HEK293 (cell line): ENCODE data around the gene OOSP1.

Source experiments
- CTCF ChIA-PET: fragments of 350-600 bp; formaldehyde crosslinking; extraction: SDS; loops from one replicate; lab custom pipeline; 2021; ENCODE audit warnings: antibody characterized with exemption; lab: Yijun Ruan, JAX
- POLR2A ChIA-PET: fragments of 300-600 bp; formaldehyde crosslinking; extraction: SDS; loops from one replicate; lab custom pipeline; 2020; ENCODE audit warnings: antibody characterized with exemption, inconsistent platforms; lab: Yijun Ruan, JAX
- H3K27ac ChIP-seq: fragments of 200-500 bp; sonication (Bioruptor generic); 2 replicates; pipeline ENCODE4 v1.5.1; 2014; ENCODE audit warnings: low read depth, low read length, control low read depth, inconsistent platforms; ENCODE audit errors: extremely low read depth
- H3K36me3 ChIP-seq, 2 experiments: fragments of 200-500 bp in 1 of 2; sonication (Bioruptor generic) in 1 of 2; 1 replicate in 1 of 2; 2 replicates in 1 of 2; pipeline ENCODE4 v1.5.1; 2014 to 2017; ENCODE audit warnings: inconsistent platforms in 2 of 2, low read length in 2 of 2; ENCODE audit not compliant: control insufficient read depth in 2 of 2, insufficient read depth in 1 of 2
- H3K4me1 ChIP-seq: fragments of 200-500 bp; sonication (Bioruptor generic); 2 replicates; pipeline ENCODE4 v1.5.1; 2014; ENCODE audit warnings: mild to moderate bottlenecking, low read length, inconsistent platforms; ENCODE audit not compliant: control insufficient read depth, insufficient read depth
- H3K4me3 ChIP-seq: 2 replicates; pipeline ENCODE4 v1.5.1; 2011; ENCODE audit warnings: low read depth, mild to moderate bottlenecking, control low read depth, low read length, moderate library complexity
- H3K9me3 ChIP-seq: fragments of 200-500 bp; sonication (Bioruptor generic); 2 replicates; pipeline ENCODE4 v1.5.1; 2014; ENCODE audit warnings: low read depth, low read length, inconsistent platforms; ENCODE audit not compliant: control insufficient read depth, insufficient read depth
- GLI4 ChIP-seq: fragments of 450-650 bp; formaldehyde crosslinking; IDR thresholded peaks from 2 replicates; pipeline ENCODE4 v1.5.1; 2016; ENCODE audit warnings: missing biosample characterization, missing genetic modification characterization
- HOXD13 ChIP-seq: sonication (generic); formaldehyde crosslinking; IDR thresholded peaks from 2 replicates; pipeline ENCODE4 v1.8.0; 2022; ENCODE audit warnings: missing genetic modification reagents, borderline replicate concordance
- TRIM28 ChIP-seq: IDR thresholded peaks from 2 replicates; pipeline ENCODE4 v1.6.1; 2011; ENCODE audit warnings: low read length, control low read depth, borderline replicate concordance
- ZFP69B ChIP-seq: fragments of 450-650 bp; formaldehyde crosslinking; IDR thresholded peaks from 2 replicates; pipeline ENCODE4 v1.5.1; 2016; ENCODE audit warnings: missing biosample characterization, missing genetic modification characterization
- ZNF138 ChIP-seq: fragments of 450-650 bp; formaldehyde crosslinking; IDR thresholded peaks from 2 replicates; pipeline ENCODE4 v1.5.1; 2016; ENCODE audit warnings: missing biosample characterization, missing genetic modification characterization, borderline replicate concordance
- ZNF169 ChIP-seq: fragments of 450-650 bp; formaldehyde crosslinking; IDR thresholded peaks from 2 replicates; pipeline ENCODE4 v1.5.1; 2016; ENCODE audit warnings: missing biosample characterization, missing genetic modification characterization
- ZNF248 ChIP-seq: fragments of 450-650 bp; formaldehyde crosslinking; IDR thresholded peaks from 2 replicates; pipeline ENCODE4 v1.5.1; 2017; ENCODE audit warnings: missing biosample characterization, missing genetic modification characterization
- ZNF394 ChIP-seq: fragments of 450-650 bp; formaldehyde crosslinking; IDR thresholded peaks from 2 replicates; pipeline ENCODE4 v1.5.1; 2016; ENCODE audit warnings: missing biosample characterization, missing genetic modification characterization, mild to moderate bottlenecking, moderate library complexity, borderline replicate concordance
- ZNF423 ChIP-seq: fragments of 450-650 bp; formaldehyde crosslinking; IDR thresholded peaks from 2 replicates; pipeline ENCODE4 v1.5.1; 2016; ENCODE audit warnings: missing biosample characterization, missing genetic modification characterization
- ZNF48 ChIP-seq: fragments of 450-650 bp; formaldehyde crosslinking; IDR thresholded peaks from 2 replicates; pipeline ENCODE4 v1.5.1; 2016; ENCODE audit warnings: missing biosample characterization, missing genetic modification characterization
- ZNF501 ChIP-seq: fragments of 450-650 bp; formaldehyde crosslinking; IDR thresholded peaks from 2 replicates; pipeline ENCODE4 v1.5.1; 2016; ENCODE audit warnings: missing biosample characterization, missing genetic modification characterization
- ZNF548 ChIP-seq: fragments of 450-650 bp; formaldehyde crosslinking; IDR thresholded peaks from 2 replicates; pipeline ENCODE4 v1.5.1; 2016; ENCODE audit warnings: missing biosample characterization, missing genetic modification characterization
- ZNF558 ChIP-seq: fragments of 450-650 bp; formaldehyde crosslinking; IDR thresholded peaks from 2 replicates; pipeline ENCODE4 v1.5.1; 2016; ENCODE audit warnings: missing biosample characterization, missing genetic modification characterization
- ZNF600 ChIP-seq: fragments of 450-650 bp; formaldehyde crosslinking; IDR thresholded peaks from 2 replicates; pipeline ENCODE4 v1.5.1; 2016; ENCODE audit warnings: missing biosample characterization, missing genetic modification characterization
- ZNF654 ChIP-seq: fragments of 450-650 bp; formaldehyde crosslinking; IDR thresholded peaks from 2 replicates; pipeline ENCODE4 v1.5.1; 2016; ENCODE audit warnings: low read depth, missing biosample characterization, missing genetic modification characterization
- ZNF76 ChIP-seq: fragments of 450-650 bp; formaldehyde crosslinking; IDR thresholded peaks from 2 replicates; pipeline ENCODE4; 2016; ENCODE audit warnings: low read depth, missing biosample characterization, missing genetic modification characterization, borderline replicate concordance
- ZNF785 ChIP-seq: fragments of 450-650 bp; formaldehyde crosslinking; IDR thresholded peaks from 2 replicates; pipeline ENCODE4 v1.5.1; 2016; ENCODE audit warnings: missing biosample characterization, missing genetic modification characterization
- TF ChIP-seq, protein P1 (sequence below): fragments of 450-650 bp; formaldehyde crosslinking; IDR thresholded peaks from 2 replicates; pipeline ENCODE4 v1.5.1; 2017; ENCODE audit warnings: missing biosample characterization, missing genetic modification characterization
- TF ChIP-seq, protein P2 (sequence below): fragments of 450-650 bp; formaldehyde crosslinking; IDR thresholded peaks from 2 replicates; pipeline ENCODE4 v1.5.1; 2016; ENCODE audit warnings: missing biosample characterization, missing genetic modification characterization
- TF ChIP-seq, protein P3 (sequence below): fragments of 450-650 bp; formaldehyde crosslinking; IDR thresholded peaks from 2 replicates; pipeline ENCODE4 v1.5.1; 2017; ENCODE audit warnings: missing biosample characterization, missing genetic modification characterization
- TF ChIP-seq, protein P4 (sequence below): fragments of 450-650 bp; formaldehyde crosslinking; IDR thresholded peaks from 2 replicates; pipeline ENCODE4 v1.5.0; 2017; ENCODE audit warnings: missing biosample characterization, missing genetic modification characterization, borderline replicate concordance
- TF ChIP-seq, protein P5 (sequence below): fragments of 450-650 bp; formaldehyde crosslinking; IDR thresholded peaks from 2 replicates; pipeline ENCODE4 v1.5.1; 2017; ENCODE audit warnings: missing biosample characterization, missing genetic modification characterization
- TF ChIP-seq, protein P6 (sequence below): fragments of 450-650 bp; IDR thresholded peaks from 2 replicates; pipeline ENCODE4 v1.5.1; 2018; ENCODE audit warnings: missing biosample characterization, mild to moderate bottlenecking, missing genetic modification characterization
- TF ChIP-seq, protein P7 (sequence below): fragments of 450-650 bp; formaldehyde crosslinking; IDR thresholded peaks from 2 replicates; pipeline ENCODE4 v1.5.1; 2016; ENCODE audit warnings: missing biosample characterization, missing genetic modification characterization

OOSP1 gene

DNA sequence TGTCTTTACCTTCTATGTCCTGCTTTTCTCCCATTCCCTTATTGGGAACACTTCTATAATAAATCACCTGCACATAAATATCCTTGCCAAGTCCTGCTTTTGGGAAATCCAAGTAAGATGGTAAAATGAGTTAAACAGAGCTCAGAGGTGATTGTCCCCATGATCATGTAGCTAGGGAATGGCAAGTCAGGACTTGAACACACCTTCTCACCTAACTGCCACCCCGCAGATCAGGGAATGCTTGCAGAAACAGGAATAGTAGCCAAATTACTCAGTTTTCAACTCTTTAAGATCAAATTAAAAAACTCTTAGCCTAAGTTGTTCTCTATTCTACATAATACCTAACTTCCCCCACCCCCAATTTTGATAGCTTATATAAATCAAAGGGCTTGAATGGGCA is 43.6 kb upstream of the OOSP1 start:
- ChIA-PET POLR2A (no interaction called here), CTCF (no interaction called here)
- no peak overlapping the region for H3K4me3 ChIP-seq
- no peak overlapping the region for H3K27ac ChIP-seq
- no peaks in the 10 kb centered on the region for H3K4me1 ChIP-seq
- H3K9me3 ChIP-seq, result no peaks in the 10 kb centered on the region
- no peak for TF ChIP-seq ZNF169
- no peak for TF ChIP-seq ZNF785
- no peak for TF ChIP-seq ZNF76
- TF ChIP-seq ZNF600, result no peak
- TF ChIP-seq, protein P1, sequence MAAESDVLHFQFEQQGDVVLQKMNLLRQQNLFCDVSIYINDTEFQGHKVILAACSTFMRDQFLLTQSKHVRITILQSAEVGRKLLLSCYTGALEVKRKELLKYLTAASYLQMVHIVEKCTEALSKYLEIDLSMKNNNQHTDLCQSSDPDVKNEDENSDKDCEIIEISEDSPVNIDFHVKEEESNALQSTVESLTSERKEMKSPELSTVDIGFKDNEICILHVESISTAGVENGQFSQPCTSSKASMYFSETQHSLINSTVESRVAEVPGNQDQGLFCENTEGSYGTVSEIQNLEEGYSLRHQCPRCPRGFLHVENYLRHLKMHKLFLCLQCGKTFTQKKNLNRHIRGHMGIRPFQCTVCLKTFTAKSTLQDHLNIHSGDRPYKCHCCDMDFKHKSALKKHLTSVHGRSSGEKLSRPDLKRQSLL, result no peak
- TF ChIP-seq TRIM28, result no peak
- H3K36me3 ChIP-seq, result no peaks in the 10 kb centered on the region

DNA sequence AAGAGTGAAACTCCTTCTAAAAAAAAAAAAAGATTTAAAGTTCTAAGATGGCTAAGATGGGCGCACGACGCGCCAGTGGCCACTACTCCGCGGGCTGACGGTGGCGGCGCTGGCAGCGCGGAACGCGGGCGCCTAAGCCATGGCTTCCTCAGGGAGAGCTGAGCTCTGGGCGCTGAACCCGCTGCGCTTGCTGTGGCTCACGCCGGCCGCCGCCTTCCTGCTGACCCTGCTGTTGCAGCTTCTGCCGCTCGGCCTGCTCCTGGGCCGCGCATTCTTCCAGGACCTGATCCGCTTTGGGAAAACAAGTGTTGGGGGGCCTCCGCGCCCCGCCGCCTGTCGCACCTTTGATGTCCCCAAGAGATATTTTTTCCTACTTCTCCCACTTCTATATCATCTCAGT is 40.2 kb upstream of the OOSP1 start:
- TF ChIP-seq ZNF654 (tag by site-specific recombination), result no peak
- no peak for TF ChIP-seq ZNF48 (tag by site-specific recombination)
- no peak for TF ChIP-seq GLI4 (tag by site-specific recombination)
- TF ChIP-seq, protein P2, sequence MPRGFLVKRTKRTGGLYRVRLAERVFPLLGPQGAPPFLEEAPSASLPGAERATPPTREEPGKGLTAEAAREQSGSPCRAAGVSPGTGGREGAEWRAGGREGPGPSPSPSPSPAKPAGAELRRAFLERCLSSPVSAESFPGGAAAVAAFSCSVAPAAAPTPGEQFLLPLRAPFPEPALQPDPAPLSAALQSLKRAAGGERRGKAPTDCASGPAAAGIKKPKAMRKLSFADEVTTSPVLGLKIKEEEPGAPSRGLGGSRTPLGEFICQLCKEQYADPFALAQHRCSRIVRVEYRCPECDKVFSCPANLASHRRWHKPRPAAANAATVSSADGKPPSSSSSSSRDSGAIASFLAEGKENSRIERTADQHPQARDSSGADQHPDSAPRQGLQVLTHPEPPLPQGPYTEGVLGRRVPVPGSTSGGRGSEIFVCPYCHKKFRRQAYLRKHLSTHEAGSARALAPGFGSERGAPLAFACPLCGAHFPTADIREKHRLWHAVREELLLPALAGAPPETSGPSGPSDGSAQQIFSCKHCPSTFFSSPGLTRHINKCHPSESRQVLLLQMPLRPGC (tag by site-specific recombination), result no peak
- TF ChIP-seq ZNF248 (tag by site-specific recombination), result no peak
- TF ChIP-seq, protein P3, sequence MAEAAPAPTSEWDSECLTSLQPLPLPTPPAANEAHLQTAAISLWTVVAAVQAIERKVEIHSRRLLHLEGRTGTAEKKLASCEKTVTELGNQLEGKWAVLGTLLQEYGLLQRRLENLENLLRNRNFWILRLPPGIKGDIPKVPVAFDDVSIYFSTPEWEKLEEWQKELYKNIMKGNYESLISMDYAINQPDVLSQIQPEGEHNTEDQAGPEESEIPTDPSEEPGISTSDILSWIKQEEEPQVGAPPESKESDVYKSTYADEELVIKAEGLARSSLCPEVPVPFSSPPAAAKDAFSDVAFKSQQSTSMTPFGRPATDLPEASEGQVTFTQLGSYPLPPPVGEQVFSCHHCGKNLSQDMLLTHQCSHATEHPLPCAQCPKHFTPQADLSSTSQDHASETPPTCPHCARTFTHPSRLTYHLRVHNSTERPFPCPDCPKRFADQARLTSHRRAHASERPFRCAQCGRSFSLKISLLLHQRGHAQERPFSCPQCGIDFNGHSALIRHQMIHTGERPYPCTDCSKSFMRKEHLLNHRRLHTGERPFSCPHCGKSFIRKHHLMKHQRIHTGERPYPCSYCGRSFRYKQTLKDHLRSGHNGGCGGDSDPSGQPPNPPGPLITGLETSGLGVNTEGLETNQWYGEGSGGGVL (tag by site-specific recombination), result no peak
- TF ChIP-seq, protein P4, sequence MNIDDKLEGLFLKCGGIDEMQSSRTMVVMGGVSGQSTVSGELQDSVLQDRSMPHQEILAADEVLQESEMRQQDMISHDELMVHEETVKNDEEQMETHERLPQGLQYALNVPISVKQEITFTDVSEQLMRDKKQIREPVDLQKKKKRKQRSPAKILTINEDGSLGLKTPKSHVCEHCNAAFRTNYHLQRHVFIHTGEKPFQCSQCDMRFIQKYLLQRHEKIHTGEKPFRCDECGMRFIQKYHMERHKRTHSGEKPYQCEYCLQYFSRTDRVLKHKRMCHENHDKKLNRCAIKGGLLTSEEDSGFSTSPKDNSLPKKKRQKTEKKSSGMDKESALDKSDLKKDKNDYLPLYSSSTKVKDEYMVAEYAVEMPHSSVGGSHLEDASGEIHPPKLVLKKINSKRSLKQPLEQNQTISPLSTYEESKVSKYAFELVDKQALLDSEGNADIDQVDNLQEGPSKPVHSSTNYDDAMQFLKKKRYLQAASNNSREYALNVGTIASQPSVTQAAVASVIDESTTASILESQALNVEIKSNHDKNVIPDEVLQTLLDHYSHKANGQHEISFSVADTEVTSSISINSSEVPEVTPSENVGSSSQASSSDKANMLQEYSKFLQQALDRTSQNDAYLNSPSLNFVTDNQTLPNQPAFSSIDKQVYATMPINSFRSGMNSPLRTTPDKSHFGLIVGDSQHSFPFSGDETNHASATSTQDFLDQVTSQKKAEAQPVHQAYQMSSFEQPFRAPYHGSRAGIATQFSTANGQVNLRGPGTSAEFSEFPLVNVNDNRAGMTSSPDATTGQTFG, result no peak
- no peak for TF ChIP-seq ZNF394 (tag by site-specific recombination)
- TF ChIP-seq ZNF558 (tag by site-specific recombination), result no peak
- no peak for TF ChIP-seq ZNF423
- TF ChIP-seq ZNF548, result no peak
- no peak for TF ChIP-seq ZNF169
- TF ChIP-seq ZFP69B (tag by site-specific recombination), result no peak
- no peak for TF ChIP-seq TRIM28
- TF ChIP-seq ZNF501, result no peak
- no peak for TF ChIP-seq HOXD13 (CRISPR knock-in tag)
- TF ChIP-seq ZNF138 (tag by site-specific recombination), result no peak
- TF ChIP-seq, protein P5, sequence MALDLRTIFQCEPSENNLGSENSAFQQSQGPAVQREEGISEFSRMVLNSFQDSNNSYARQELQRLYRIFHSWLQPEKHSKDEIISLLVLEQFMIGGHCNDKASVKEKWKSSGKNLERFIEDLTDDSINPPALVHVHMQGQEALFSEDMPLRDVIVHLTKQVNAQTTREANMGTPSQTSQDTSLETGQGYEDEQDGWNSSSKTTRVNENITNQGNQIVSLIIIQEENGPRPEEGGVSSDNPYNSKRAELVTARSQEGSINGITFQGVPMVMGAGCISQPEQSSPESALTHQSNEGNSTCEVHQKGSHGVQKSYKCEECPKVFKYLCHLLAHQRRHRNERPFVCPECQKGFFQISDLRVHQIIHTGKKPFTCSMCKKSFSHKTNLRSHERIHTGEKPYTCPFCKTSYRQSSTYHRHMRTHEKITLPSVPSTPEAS (tag by site-specific recombination), result no peak
- TF ChIP-seq, protein P6, sequence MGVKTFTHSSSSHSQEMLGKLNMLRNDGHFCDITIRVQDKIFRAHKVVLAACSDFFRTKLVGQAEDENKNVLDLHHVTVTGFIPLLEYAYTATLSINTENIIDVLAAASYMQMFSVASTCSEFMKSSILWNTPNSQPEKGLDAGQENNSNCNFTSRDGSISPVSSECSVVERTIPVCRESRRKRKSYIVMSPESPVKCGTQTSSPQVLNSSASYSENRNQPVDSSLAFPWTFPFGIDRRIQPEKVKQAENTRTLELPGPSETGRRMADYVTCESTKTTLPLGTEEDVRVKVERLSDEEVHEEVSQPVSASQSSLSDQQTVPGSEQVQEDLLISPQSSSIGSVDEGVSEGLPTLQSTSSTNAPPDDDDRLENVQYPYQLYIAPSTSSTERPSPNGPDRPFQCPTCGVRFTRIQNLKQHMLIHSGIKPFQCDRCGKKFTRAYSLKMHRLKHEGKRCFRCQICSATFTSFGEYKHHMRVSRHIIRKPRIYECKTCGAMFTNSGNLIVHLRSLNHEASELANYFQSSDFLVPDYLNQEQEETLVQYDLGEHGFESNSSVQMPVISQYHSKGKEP (tag by site-specific recombination), result no peak
- TF ChIP-seq, protein P7, sequence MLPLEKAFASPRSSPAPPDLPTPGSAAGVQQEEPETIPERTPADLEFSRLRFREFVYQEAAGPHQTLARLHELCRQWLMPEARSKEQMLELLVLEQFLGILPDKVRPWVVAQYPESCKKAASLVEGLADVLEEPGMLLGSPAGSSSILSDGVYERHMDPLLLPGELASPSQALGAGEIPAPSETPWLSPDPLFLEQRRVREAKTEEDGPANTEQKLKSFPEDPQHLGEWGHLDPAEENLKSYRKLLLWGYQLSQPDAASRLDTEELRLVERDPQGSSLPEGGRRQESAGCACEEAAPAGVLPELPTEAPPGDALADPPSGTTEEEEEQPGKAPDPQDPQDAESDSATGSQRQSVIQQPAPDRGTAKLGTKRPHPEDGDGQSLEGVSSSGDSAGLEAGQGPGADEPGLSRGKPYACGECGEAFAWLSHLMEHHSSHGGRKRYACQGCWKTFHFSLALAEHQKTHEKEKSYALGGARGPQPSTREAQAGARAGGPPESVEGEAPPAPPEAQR (tag by site-specific recombination), result no peak
- POLR2A ChIA-PET, result no interaction called here
- CTCF ChIA-PET, result interaction anchor here (0.7 kb wide), 1 partner anchor 22 kb away, joined by 3 read pairs; no protein-coding TSS in a partner anchor
- no peaks in the 10 kb centered on the region for H3K36me3 ChIP-seq
- no peak overlapping the region for H3K4me3 ChIP-seq
- no peaks in the 10 kb centered on the region for H3K4me1 ChIP-seq
- no peak overlapping the region for H3K27ac ChIP-seq
- H3K9me3 ChIP-seq, result no peaks in the 10 kb centered on the region
